GM12878 (cell line): ENCODE results near the gene ZNF200. TPM values are rescaled to one million over a fixed set of nuclear protein-coding genes. Genes with fewer than 3 reads are reported as not detected.

Experiments
- ATAC-seq: fragments of 200-7000 bp; cut with Tn5 transposase; 3 replicates; pipeline ENCODE4 v1.9.1; 2020; ENCODE audit warnings: mild to moderate bottlenecking, moderate library complexity
- BruUV-seq: library from RNA; stranded (reverse); fragments of 400-500 nt; replicated peaks from 2 replicates; lab custom pipeline; 2021; lab: Mats Ljungman, UMichigan
- CTCF ChIA-PET: fragments of 300-600 bp; sonication (Branson Sonifier 250); formaldehyde crosslinking; extraction: SDS; loops from one replicate; lab custom pipeline; 2021; ENCODE audit warnings: inconsistent platforms; lab: Yijun Ruan, JAX
- POLR2A ChIA-PET: fragments of 350-600 bp; formaldehyde crosslinking; extraction: SDS; loops from one replicate; lab custom pipeline; 2021; ENCODE audit warnings: inconsistent platforms; lab: Charles Lee
- RAD21 ChIA-PET: fragments of 300-600 bp; sonication (Branson Sonifier 250); formaldehyde crosslinking; loops from one replicate; lab custom pipeline; 2023; ENCODE audit warnings: antibody characterized with exemption; ENCODE audit not compliant: unreplicated experiment; lab: Charles Lee
- SMC1A ChIA-PET: fragments of 300-600 bp; sonication (Branson Sonifier 250); formaldehyde crosslinking; loops from one replicate; lab custom pipeline; 2023; ENCODE audit not compliant: unreplicated experiment, uncharacterized antibody; lab: Charles Lee
- DNase-seq: peaks from one replicate; pipeline ENCODE4 v3.0.0-alpha.2; 2011; ENCODE audit warnings: low read depth, low spot score
- FAIRE-seq: peaks from 3 replicates; lab custom pipeline; 2011; peaks lifted over from hg19 to GRCh38; lab: Jason Lieb, UNC
- H2AFZ ChIP-seq: 2 replicates; pipeline ENCODE4 v1.6.0; 2011; ENCODE audit warnings: low read depth, low read length, control low read depth; ENCODE audit not compliant: control insufficient read depth
- H3K27ac ChIP-seq: 2 replicates; pipeline ENCODE4 v1.5.1; 2011; ENCODE audit warnings: control low read depth; ENCODE audit not compliant: control insufficient read depth, insufficient read depth
- H3K27me3 ChIP-seq, 2 experiments: replicated peaks in 1 of 2; 2 replicates each; pipeline versions ENCODE4 v1.6.0 to v1.6.1; 2011; ENCODE audit warnings: low read length in 1 of 2; ENCODE audit not compliant: control insufficient read depth in 2 of 2, insufficient read depth in 2 of 2
- H3K36me3 ChIP-seq, 2 experiments: 2 replicates each; pipeline ENCODE4 v1.5.1; 2011; ENCODE audit warnings: low read length in 1 of 2; ENCODE audit not compliant: control insufficient read depth in 2 of 2, insufficient read depth in 2 of 2
- H3K4me1 ChIP-seq: 2 replicates; pipeline ENCODE4 v1.6.1; 2011; ENCODE audit warnings: mild to moderate bottlenecking, low read length, moderate library complexity, mixed read lengths; ENCODE audit not compliant: control insufficient read depth, insufficient read depth
- H3K4me2 ChIP-seq: 2 replicates; pipeline ENCODE4 v1.6.0; 2011; ENCODE audit warnings: control low read depth; ENCODE audit not compliant: control insufficient read depth, insufficient read depth
- H3K4me3 ChIP-seq: fragments of 200-600 bp; sonication (generic); 2 replicates; pipeline ENCODE4 v1.5.1; 2016
- H3K79me2 ChIP-seq: 2 replicates; pipeline ENCODE4 v1.6.0; 2011; ENCODE audit warnings: low read length; ENCODE audit not compliant: control insufficient read depth, insufficient read depth
- H3K9ac ChIP-seq: 2 replicates; pipeline ENCODE4 v1.8.0; 2011; ENCODE audit warnings: low read length, control low read depth, mixed read lengths; ENCODE audit not compliant: control insufficient read depth, insufficient read depth
- H3K9me3 ChIP-seq: replicated peaks from 3 replicates; pipeline ENCODE4 v1.5.1; 2011; ENCODE audit warnings: mild to moderate bottlenecking, low read length; ENCODE audit not compliant: control insufficient read depth, insufficient read depth
- H4K20me1 ChIP-seq: 2 replicates; pipeline ENCODE4 v1.6.0; 2011; ENCODE audit not compliant: control insufficient read depth, insufficient read depth
- CREM ChIP-seq: IDR thresholded peaks from 2 replicates; pipeline ENCODE4 v1.6.1; 2014; ENCODE audit warnings: antibody characterized with exemption, low read depth
- DPF2 ChIP-seq: fragments of 450-650 bp; IDR thresholded peaks from 2 replicates; pipeline ENCODE4 v1.6.1; 2017; ENCODE audit warnings: mild to moderate bottlenecking
- ETV6 ChIP-seq, 2 experiments: fragments of 450-650 bp in 1 of 2; IDR thresholded peaks in 1 of 2; conservative IDR thresholded peaks in 1 of 2; 2 replicates each; pipeline ENCODE4 v1.6.1; 2014; ENCODE audit warnings: antibody characterized with exemption in 1 of 2, borderline replicate concordance in 1 of 2, low read depth in 1 of 2, mild to moderate bottlenecking in 1 of 2, moderate library complexity in 1 of 2
- FOXK2 ChIP-seq: fragments of 450-650 bp; IDR thresholded peaks from 2 replicates; pipeline ENCODE4 v1.6.1; 2017; ENCODE audit warnings: mild to moderate bottlenecking, moderate library complexity
- IRF3 ChIP-seq: fragments of 450-650 bp; IDR thresholded peaks from 2 replicates; pipeline ENCODE4 v1.6.1; 2014; ENCODE audit warnings: mild to moderate bottlenecking
- JUNB ChIP-seq: IDR thresholded peaks from 2 replicates; pipeline ENCODE4 v1.6.1; 2016; ENCODE audit warnings: antibody characterized with exemption, mild to moderate bottlenecking
- NR2C1 ChIP-seq: fragments of 450-650 bp; IDR thresholded peaks from 2 replicates; pipeline ENCODE4 v1.6.1; 2017; ENCODE audit warnings: antibody characterized with exemption, mild to moderate bottlenecking, moderate library complexity
- RCOR1 ChIP-seq: conservative IDR thresholded peaks from 2 replicates; pipeline ENCODE4 v1.6.1; 2012; ENCODE audit warnings: low read depth, low read length, improper control_type of control experiment
- RELA ChIP-seq: fragments of 450-650 bp; IDR thresholded peaks from 2 replicates; pipeline ENCODE4 v1.8.0; 2014; ENCODE audit warnings: borderline replicate concordance; ENCODE audit not compliant: partially characterized antibody
- SIN3A ChIP-seq: IDR thresholded peaks from 2 replicates; pipeline ENCODE4 v1.6.1; 2012; ENCODE audit warnings: low read depth, low read length, improper control_type of control experiment
- SMAD1 ChIP-seq: fragments of 450-650 bp; IDR thresholded peaks from 2 replicates; pipeline ENCODE4 v1.6.1; 2018; ENCODE audit warnings: mild to moderate bottlenecking, low read depth; ENCODE audit not compliant: partially characterized antibody
- SPI1 ChIP-seq: IDR thresholded peaks from 2 replicates; pipeline ENCODE4 v1.6.1; 2011; ENCODE audit warnings: low read depth, mild to moderate bottlenecking, low read length, moderate library complexity, borderline replicate concordance; ENCODE audit not compliant: insufficient read depth
- WRNIP1 ChIP-seq: IDR thresholded peaks from 2 replicates; pipeline ENCODE4 v1.6.1; 2011; ENCODE audit warnings: low read depth, low read length, improper control_type of control experiment, borderline replicate concordance
- ZBED1 ChIP-seq: IDR thresholded peaks from 2 replicates; pipeline ENCODE4 v1.6.1; 2016; ENCODE audit warnings: borderline replicate concordance
- ZNF622 ChIP-seq: fragments of 450-650 bp; IDR thresholded peaks from 2 replicates; pipeline ENCODE4 v1.6.1; 2017; ENCODE audit warnings: mild to moderate bottlenecking, inconsistent platforms
- whole genome bisulfite sequencing: methylation state at CpG from one replicate; pipeline ENCODE4 v1.1.6; 2016; ENCODE audit warnings: low lambda C conversion rate; ENCODE audit not compliant: insufficient replicate concordance, insufficient coverage; ENCODE audit errors: missing lambda C conversion rate; 5-methylcytosine and 5-hydroxymethylcytosine counted together
- in situ Hi-C: fragments of 300-500 bp; cut with MboI; formaldehyde crosslinking; loops from 9 replicates; pipeline ENCODE4 v1.14.3; 2018; ENCODE audit warnings: mixed read lengths
- intact Hi-C: fragments of 100-400 bp; cut with micrococcal nuclease; formaldehyde crosslinking; loops from one replicate; pipeline ENCODE4 v1.14.2; 2022; ENCODE audit not compliant: unreplicated experiment
- polyA plus RNA-seq, 11 experiments: library from polyadenylated mRNA; depleted of rRNA in 4 of 11; unstranded in 6 of 11; stranded (reverse) in 5 of 11; fragments of >200 nt; fragmentation: Nextera tagmentation in 4 of 11; fragmentation: Illumina TruSeq in 1 of 11; extraction: Ambion mirVana in 4 of 11; extraction: Trizol in 1 of 11; gene quantifications; 1 replicate in 1 of 11; 2 replicates in 10 of 11; pipeline versions ENCODE4 v1.2.1 to v1.2.3, GENCODE V29; 2011 to 2016; ENCODE audit warnings: inconsistent platforms in 2 of 11, missing spikeins in 2 of 11, low read depth in 1 of 11
- total RNA-seq, 4 experiments: library from RNA; depleted of rRNA in 3 of 4; stranded (reverse); fragments of >200 nt in 3 of 4; fragmentation: Illumina TruSeq in 1 of 4; extraction: Trizol in 1 of 4; gene quantifications; 2 replicates each; pipeline versions ENCODE4 v1.2.1 to v1.2.3, GENCODE V29; 2013 to 2021

Gene ZNF200
- total and polyA plus RNA-seq, 10 of the 15 experiments (the other 5 are each of a cell fraction or from before 2014, with no cell fraction given), result 4.0 to 13.9 (median 9.6) TPM

- peaks cover 5% of the 10 kb centered on the region for H3K4me1 ChIP-seq
- H2AFZ ChIP-seq, result no peak overlapping the region
- no peak for ATAC-seq
- no peaks in the 10 kb centered on the region; the same call in 2 of the 3 replicates for H3K9me3 ChIP-seq
- H3K9ac ChIP-seq, result no peak overlapping the region
- no peak for DNase-seq
- CTCF ChIA-PET, result no interaction called here
- SMC1A ChIA-PET, result no interaction called here
- RAD21 ChIA-PET, result no interaction called here
- no peak for TF ChIP-seq RCOR1
- no peak for TF ChIP-seq ZBED1
- TF ChIP-seq CREM, result no peak
- TF ChIP-seq IRF3, result no peak
- no peak for TF ChIP-seq DPF2
- TF ChIP-seq ZNF622, result no peak
- no peak for TF ChIP-seq FOXK2
- no peak for TF ChIP-seq SMAD1
- TF ChIP-seq WRNIP1, result no peak
- no peak for TF ChIP-seq ETV6 (conservative IDR thresholded peaks at IDR 0.05 in 1 of 2, IDR thresholded peaks at IDR 0.05 in 1 of 2; ENCODE audit: borderline replicate concordance in 1 of 2, low read depth in 1 of 2)
- no peak for TF ChIP-seq SIN3A
- TF ChIP-seq JUNB, result no peak
- no peak for TF ChIP-seq SPI1
- TF ChIP-seq NR2C1, result no peak
- TF ChIP-seq RELA, result no peak
- H3K4me2 ChIP-seq, result no peak overlapping the region
- POLR2A ChIA-PET, result no interaction called here
- no TSS peak for BruUV-seq
- no peaks in the 10 kb centered on the region for H3K79me2 ChIP-seq
- H3K36me3 ChIP-seq, result no peaks in the 10 kb centered on the region
- no peak overlapping the region for H3K4me3 ChIP-seq
- WGBS, result 70% methylated on average over 17 of the region's 20 CpGs
- intact Hi-C loops, result loop anchor here (5.0 kb wide), 1 partner anchor 88 kb away; the partner anchor contains the start of gene ZNF263
- FAIRE-seq, result no peak
- in situ Hi-C loops, result no loop called here
- H3K27me3 ChIP-seq, result no peaks in the 10 kb centered on the region; a peak in 1 of 4 replicates
- no peaks in the 10 kb centered on the region for H4K20me1 ChIP-seq
- H3K27ac ChIP-seq, result no peak overlapping the region
These were observed 40.2 kb downstream of the ZNF200 start for GRCh38 chr16:3194792-3195191.
